EH (cell line): ENCODE measurements around the gene RXRG.

Experiments
- DNase-seq: peaks from one replicate; pipeline ENCODE4 v3.0.0-alpha.2; 2015; ENCODE audit warnings: low read depth

Gene RXRG

DNA sequence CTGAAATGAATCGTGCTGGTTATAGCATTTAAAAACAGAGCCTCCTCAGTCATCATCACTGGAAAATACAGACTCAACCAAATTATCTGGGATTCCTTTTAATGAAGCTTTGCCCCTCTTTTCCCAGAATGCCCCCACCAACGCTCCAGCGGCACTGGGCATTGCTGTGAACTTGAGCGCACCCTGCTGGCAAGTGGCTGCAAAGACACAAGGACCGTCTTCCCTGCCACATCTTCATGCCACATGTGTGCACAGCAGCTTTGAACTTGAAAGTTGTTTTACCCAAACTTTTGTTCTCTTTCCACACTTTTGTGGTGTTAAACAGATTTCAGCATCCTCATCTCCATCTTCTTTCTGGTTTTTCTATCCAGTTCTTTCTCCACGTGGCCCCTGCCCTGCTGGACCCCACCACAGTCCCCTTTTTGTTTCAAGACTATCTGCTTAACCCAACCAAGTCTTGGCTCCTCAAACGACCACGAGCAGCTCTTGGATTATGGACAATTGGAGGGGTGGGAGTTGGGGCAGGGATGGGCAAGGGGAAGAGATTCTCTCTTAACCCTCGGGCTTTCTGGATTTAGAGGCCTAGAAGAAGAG is 75.6 kb downstream of the RXRG start:
- peak; percentile 49 for DNase-seq

- DNase-seq: peak; percentile 66
These were observed 77.4 kb downstream of the RXRG start for GRCh38 chr1:165367375-165367993.

DNA sequence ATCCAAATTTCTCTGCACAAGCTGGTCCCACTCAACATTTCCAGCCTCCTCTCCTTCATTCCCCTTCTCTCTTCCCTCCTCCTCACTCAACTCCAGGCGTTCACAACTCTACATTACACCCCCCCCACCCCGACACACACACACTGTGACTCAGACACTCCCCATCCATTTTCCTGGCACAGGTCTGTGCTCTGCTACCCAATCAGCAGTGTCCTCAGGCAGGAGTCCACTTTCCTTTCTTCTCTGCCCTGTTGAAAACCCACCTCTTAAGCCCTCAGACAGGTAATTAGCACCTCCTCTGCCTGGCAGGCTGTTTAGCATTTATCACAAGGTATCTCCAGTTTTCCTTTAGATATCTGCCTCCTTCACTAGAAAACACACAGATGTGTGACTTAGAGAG is 79.6 kb downstream of the RXRG start:
- no peak for DNase-seq

DNA sequence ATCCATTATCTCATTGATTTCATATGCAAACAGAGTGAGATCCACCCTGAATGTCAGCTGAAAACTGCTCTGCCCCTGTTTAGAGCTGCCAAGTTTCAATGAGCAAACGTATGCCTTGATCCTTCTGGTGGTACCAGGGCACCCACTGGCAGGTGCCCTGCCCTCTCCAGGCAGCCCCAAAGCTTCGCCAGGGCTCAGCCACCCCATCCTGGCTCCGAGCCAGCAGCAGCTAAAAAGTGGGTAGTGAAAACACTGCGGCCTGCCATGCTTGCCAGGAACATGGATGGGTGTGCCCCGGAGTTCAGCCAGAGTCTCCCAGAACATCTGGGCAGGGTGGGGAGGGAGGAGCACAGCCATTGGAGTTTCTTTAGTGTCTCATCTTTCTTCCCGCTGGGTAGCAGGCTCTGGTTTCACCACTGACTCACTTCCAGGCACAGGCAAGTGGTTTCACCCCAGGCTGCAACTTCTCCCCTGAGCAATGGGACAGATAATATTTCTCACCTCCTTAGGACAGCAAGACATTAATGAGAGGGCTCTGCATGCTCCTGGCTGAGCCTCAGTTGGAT is 80.3 kb downstream of the RXRG start:
- DNase-seq: no peak

GRCh38 chr1:165356876-165357275 is 88.0 kb downstream of the RXRG start:
- no peak for DNase-seq

- DNase-seq: peak; percentile 3
These were observed 88.7 kb downstream of the RXRG start, which contains the start of gene LMX1A for GRCh38 chr1:165355977-165356811. Gene LMX1A, minus strand, starts transcription at chr1:165356715. Its CDS starts 1,156 bp downstream, at chr1:165355559.

DNA sequence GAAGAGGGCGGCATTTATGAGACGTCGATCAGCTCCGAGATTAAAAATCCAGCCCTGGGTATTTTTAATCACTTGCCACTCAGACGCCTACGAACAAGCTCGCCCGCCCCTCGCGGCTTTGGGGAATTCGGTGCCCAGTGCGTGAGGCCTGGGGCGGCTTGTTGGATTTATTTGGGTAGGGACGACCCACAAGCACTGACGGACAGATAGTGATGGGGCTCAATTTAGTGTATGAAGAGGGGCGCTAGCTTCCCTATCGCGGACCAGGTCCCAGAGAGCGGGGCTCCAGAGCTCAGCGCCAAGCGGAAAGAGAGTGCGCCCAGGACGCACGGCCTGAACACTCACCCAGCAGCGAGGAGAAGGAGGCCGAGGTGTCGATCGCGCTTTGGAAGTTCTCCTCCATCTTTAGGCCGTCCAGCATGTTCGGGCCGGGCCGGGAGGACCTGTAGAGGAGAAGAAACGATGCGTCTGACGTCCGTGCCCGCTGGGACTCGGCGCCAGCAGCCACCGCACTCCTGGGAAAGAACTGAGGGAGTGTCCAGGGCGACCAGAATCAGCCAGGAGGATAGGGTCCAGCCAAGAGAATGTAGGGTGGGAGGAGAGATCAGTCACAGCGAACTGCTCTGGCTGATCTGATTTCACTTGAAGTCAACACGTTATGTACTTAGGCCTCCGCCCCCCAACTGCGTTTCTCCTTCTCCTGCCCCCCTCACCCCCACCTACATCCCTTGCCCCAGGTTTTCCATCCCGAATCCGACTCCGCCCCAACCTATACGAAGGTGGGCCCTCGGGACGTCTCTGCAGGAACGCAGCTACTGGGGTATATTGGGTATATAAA is 89.6 kb downstream of the RXRG start:
- DNase-seq: no peak

- no peak for DNase-seq
These were observed 90.2 kb downstream of the RXRG start for GRCh38 chr1:165354739-165355138.

- no peak for DNase-seq
These were observed 90.9 kb downstream of the RXRG start for GRCh38 chr1:165353731-165354671.

- no peak for DNase-seq
These were observed 92.3 kb downstream of the RXRG start for GRCh38 chr1:165352442-165353293.

GRCh38 chr1:165351863-165352441 is 93.0 kb downstream of the RXRG start:
- no peak for DNase-seq
